ENCODE data around the gene EHMT1.

DNA sequence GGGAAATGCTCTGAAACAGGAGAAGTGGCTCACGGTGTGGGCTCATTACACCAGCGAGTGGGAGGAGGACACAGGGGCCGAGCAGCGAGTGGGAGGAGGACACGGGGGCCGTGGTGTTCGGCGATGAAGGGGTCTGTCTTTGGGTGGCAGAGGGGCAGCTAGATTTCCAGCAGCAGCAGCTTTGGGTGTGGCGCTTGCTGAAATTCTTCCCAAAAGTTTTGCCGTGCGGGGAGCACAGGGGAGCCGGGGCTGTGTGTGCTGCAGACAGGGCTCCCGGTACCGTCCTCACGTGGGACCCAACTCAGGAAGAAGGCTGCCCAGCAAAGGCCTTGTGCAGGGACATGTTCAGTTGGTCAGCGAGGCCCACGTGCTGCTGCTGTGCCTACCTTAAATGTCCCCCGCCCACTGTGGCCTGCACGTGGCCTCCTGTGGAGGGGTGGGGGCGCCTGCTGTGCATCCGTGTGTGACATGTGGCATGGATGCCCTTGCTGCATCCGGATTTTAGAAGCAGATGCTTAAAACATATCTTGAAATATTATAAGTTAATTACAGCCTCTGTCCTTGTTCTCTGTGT lies 134.5 kb downstream of the EHMT1 start:
- TF ChIP-seq, protein P1, sequence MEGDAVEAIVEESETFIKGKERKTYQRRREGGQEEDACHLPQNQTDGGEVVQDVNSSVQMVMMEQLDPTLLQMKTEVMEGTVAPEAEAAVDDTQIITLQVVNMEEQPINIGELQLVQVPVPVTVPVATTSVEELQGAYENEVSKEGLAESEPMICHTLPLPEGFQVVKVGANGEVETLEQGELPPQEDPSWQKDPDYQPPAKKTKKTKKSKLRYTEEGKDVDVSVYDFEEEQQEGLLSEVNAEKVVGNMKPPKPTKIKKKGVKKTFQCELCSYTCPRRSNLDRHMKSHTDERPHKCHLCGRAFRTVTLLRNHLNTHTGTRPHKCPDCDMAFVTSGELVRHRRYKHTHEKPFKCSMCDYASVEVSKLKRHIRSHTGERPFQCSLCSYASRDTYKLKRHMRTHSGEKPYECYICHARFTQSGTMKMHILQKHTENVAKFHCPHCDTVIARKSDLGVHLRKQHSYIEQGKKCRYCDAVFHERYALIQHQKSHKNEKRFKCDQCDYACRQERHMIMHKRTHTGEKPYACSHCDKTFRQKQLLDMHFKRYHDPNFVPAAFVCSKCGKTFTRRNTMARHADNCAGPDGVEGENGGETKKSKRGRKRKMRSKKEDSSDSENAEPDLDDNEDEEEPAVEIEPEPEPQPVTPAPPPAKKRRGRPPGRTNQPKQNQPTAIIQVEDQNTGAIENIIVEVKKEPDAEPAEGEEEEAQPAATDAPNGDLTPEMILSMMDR (conservative IDR thresholded peaks at IDR 0.05; ENCODE audit: low read length): no peak
- no peak for TF ChIP-seq EZH2phosphoT487 (IDR thresholded peaks at IDR 0.05; ENCODE audit: borderline replicate concordance)

Data from Loucy (cell line).